GM12878 (cell line): Measurements from ENCODE around the gene CLSTN2. TPM values are rescaled to one million over a fixed set of nuclear protein-coding genes. Genes with fewer than 3 reads are reported as not detected.

ENCODE experiments used
- ATAC-seq: fragments of 200-7000 bp; cut with Tn5 transposase; 3 replicates; pipeline ENCODE4 v1.9.1; 2020; ENCODE audit warnings: mild to moderate bottlenecking, moderate library complexity
- BruUV-seq: library from RNA; stranded (reverse); fragments of 400-500 nt; replicated peaks from 2 replicates; lab custom pipeline; 2021; lab: Mats Ljungman, UMichigan
- CTCF ChIA-PET: fragments of 300-600 bp; sonication (Branson Sonifier 250); formaldehyde crosslinking; extraction: SDS; loops from one replicate; lab custom pipeline; 2021; ENCODE audit warnings: inconsistent platforms; lab: Yijun Ruan, JAX
- POLR2A ChIA-PET: fragments of 350-600 bp; formaldehyde crosslinking; extraction: SDS; loops from one replicate; lab custom pipeline; 2021; ENCODE audit warnings: inconsistent platforms; lab: Charles Lee
- RAD21 ChIA-PET: fragments of 300-600 bp; sonication (Branson Sonifier 250); formaldehyde crosslinking; loops from one replicate; lab custom pipeline; 2023; ENCODE audit warnings: antibody characterized with exemption; ENCODE audit not compliant: unreplicated experiment; lab: Charles Lee
- SMC1A ChIA-PET: fragments of 300-600 bp; sonication (Branson Sonifier 250); formaldehyde crosslinking; loops from one replicate; lab custom pipeline; 2023; ENCODE audit not compliant: unreplicated experiment, uncharacterized antibody; lab: Charles Lee
- DNase-seq: peaks from one replicate; pipeline ENCODE4 v3.0.0-alpha.2; 2011; ENCODE audit warnings: low read depth, low spot score
- FAIRE-seq: peaks from 3 replicates; lab custom pipeline; 2011; peaks lifted over from hg19 to GRCh38; lab: Jason Lieb, UNC
- H2AFZ ChIP-seq: 2 replicates; pipeline ENCODE4 v1.6.0; 2011; ENCODE audit warnings: low read depth, low read length, control low read depth; ENCODE audit not compliant: control insufficient read depth
- H3K27ac ChIP-seq: 2 replicates; pipeline ENCODE4 v1.5.1; 2011; ENCODE audit warnings: control low read depth; ENCODE audit not compliant: control insufficient read depth, insufficient read depth
- H3K27me3 ChIP-seq, 2 experiments: replicated peaks in 1 of 2; 2 replicates each; pipeline versions ENCODE4 v1.6.0 to v1.6.1; 2011; ENCODE audit warnings: low read length in 1 of 2; ENCODE audit not compliant: control insufficient read depth in 2 of 2, insufficient read depth in 2 of 2
- H3K36me3 ChIP-seq, 2 experiments: 2 replicates each; pipeline ENCODE4 v1.5.1; 2011; ENCODE audit warnings: low read length in 1 of 2; ENCODE audit not compliant: control insufficient read depth in 2 of 2, insufficient read depth in 2 of 2
- H3K4me1 ChIP-seq: 2 replicates; pipeline ENCODE4 v1.6.1; 2011; ENCODE audit warnings: mild to moderate bottlenecking, low read length, moderate library complexity, mixed read lengths; ENCODE audit not compliant: control insufficient read depth, insufficient read depth
- H3K4me2 ChIP-seq: 2 replicates; pipeline ENCODE4 v1.6.0; 2011; ENCODE audit warnings: control low read depth; ENCODE audit not compliant: control insufficient read depth, insufficient read depth
- H3K4me3 ChIP-seq: fragments of 200-600 bp; sonication (generic); 2 replicates; pipeline ENCODE4 v1.5.1; 2016
- H3K79me2 ChIP-seq: 2 replicates; pipeline ENCODE4 v1.6.0; 2011; ENCODE audit warnings: low read length; ENCODE audit not compliant: control insufficient read depth, insufficient read depth
- H3K9ac ChIP-seq: 2 replicates; pipeline ENCODE4 v1.8.0; 2011; ENCODE audit warnings: low read length, control low read depth, mixed read lengths; ENCODE audit not compliant: control insufficient read depth, insufficient read depth
- H3K9me3 ChIP-seq: replicated peaks from 3 replicates; pipeline ENCODE4 v1.5.1; 2011; ENCODE audit warnings: mild to moderate bottlenecking, low read length; ENCODE audit not compliant: control insufficient read depth, insufficient read depth
- H4K20me1 ChIP-seq: 2 replicates; pipeline ENCODE4 v1.6.0; 2011; ENCODE audit not compliant: control insufficient read depth, insufficient read depth
- MTA3 ChIP-seq: IDR thresholded peaks from 2 replicates; pipeline ENCODE4 v1.6.1; 2012; ENCODE audit warnings: low read length, inconsistent platforms, borderline replicate concordance
- STAT3 ChIP-seq: IDR thresholded peaks from 2 replicates; pipeline ENCODE4 v1.6.1; 2011; ENCODE audit warnings: low read depth, low read length, improper control_type of control experiment
- ZZZ3 ChIP-seq: IDR thresholded peaks from 2 replicates; pipeline ENCODE4 v1.6.1; 2011; ENCODE audit warnings: low read depth; ENCODE audit not compliant: control insufficient read depth, insufficient read length
- WGBS: methylation state at CpG from one replicate; pipeline ENCODE4 v1.1.6; 2016; ENCODE audit warnings: low lambda C conversion rate; ENCODE audit not compliant: insufficient replicate concordance, insufficient coverage; ENCODE audit errors: missing lambda C conversion rate; 5-methylcytosine and 5-hydroxymethylcytosine counted together
- in situ Hi-C: fragments of 300-500 bp; cut with MboI; formaldehyde crosslinking; loops from 9 replicates; pipeline ENCODE4 v1.14.3; 2018; ENCODE audit warnings: mixed read lengths
- intact Hi-C: fragments of 100-400 bp; cut with micrococcal nuclease; formaldehyde crosslinking; loops from one replicate; pipeline ENCODE4 v1.14.2; 2022; ENCODE audit not compliant: unreplicated experiment
- polyA plus RNA-seq, 11 experiments: library from polyadenylated mRNA; depleted of rRNA in 4 of 11; unstranded in 6 of 11; stranded (reverse) in 5 of 11; fragments of >200 nt; fragmentation: Nextera tagmentation in 4 of 11; fragmentation: Illumina TruSeq in 1 of 11; extraction: Ambion mirVana in 4 of 11; extraction: Trizol in 1 of 11; gene quantifications; 1 replicate in 1 of 11; 2 replicates in 10 of 11; pipeline versions ENCODE4 v1.2.1 to v1.2.3, GENCODE V29; 2011 to 2016; ENCODE audit warnings: inconsistent platforms in 2 of 11, missing spikeins in 2 of 11, low read depth in 1 of 11
- total RNA-seq, 4 experiments: library from RNA; depleted of rRNA in 3 of 4; stranded (reverse); fragments of >200 nt in 3 of 4; fragmentation: Illumina TruSeq in 1 of 4; extraction: Trizol in 1 of 4; gene quantifications; 2 replicates each; pipeline versions ENCODE4 v1.2.1 to v1.2.3, GENCODE V29; 2013 to 2021
- TF ChIP-seq, protein P1 (sequence below): fragments of 450-650 bp; IDR thresholded peaks from 2 replicates; pipeline ENCODE4 v1.6.1; 2017; ENCODE audit warnings: mild to moderate bottlenecking, moderate library complexity

The CLSTN2 gene
- total and polyA plus RNA-seq, 10 of the 15 experiments (the other 5 are each of a cell fraction or from before 2014, with no cell fraction given): under 0.01 to 0.10 (median under 0.01) TPM; not detected in 5

DNA sequence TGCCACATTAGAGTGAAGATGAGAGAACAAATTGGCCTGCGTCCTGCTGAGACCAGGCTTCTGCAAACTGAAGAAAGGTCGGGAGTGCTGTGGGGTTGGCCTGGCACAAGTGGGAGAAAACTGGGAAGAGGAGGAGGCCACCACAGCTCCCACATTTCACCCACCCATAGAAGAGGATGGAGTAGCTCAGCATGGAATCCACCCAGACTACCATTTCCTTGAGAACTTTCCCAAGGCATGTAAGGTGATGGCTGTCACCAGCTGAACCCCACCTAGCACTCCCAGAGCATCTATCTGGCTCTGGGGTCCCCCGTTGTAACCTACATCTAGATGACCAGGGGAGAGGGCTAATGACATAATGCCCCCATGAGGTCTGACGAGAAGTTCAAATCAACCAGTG, 622.5 kb downstream of the CLSTN2 start:
- ChIA-PET RAD21 (no interaction called here), CTCF (no interaction called here), POLR2A (no interaction called here), SMC1A (no interaction called here)
- Histone ChIP-seq H3K4me3 (no peak overlapping the region), H3K4me2 (no peak overlapping the region), H3K4me1 (no peaks in the 10 kb centered on the region), H4K20me1 (no peaks in the 10 kb centered on the region), H3K27me3 (no peaks in the 10 kb centered on the region; a peak in 1 of 4 replicates), H3K27ac (no peak overlapping the region), H3K9ac (no peak overlapping the region), H2AFZ (no peak overlapping the region), H3K79me2 (no peaks in the 10 kb centered on the region), H3K36me3 (no peaks in the 10 kb centered on the region), H3K9me3 (no peaks in the 10 kb centered on the region)
- no TSS peak for BruUV-seq
- intact Hi-C loops: loop anchor here (10.0 kb wide), 1 partner anchor 307 kb away; no protein-coding TSS in a partner anchor
- ATAC-seq (no peak), DNase-seq (no peak), FAIRE-seq (no peak)
- WGBS: 0% methylated on average over 4 of the region's 4 CpGs
- in situ Hi-C loops: no loop called here
- TF ChIP-seq, protein P1, sequence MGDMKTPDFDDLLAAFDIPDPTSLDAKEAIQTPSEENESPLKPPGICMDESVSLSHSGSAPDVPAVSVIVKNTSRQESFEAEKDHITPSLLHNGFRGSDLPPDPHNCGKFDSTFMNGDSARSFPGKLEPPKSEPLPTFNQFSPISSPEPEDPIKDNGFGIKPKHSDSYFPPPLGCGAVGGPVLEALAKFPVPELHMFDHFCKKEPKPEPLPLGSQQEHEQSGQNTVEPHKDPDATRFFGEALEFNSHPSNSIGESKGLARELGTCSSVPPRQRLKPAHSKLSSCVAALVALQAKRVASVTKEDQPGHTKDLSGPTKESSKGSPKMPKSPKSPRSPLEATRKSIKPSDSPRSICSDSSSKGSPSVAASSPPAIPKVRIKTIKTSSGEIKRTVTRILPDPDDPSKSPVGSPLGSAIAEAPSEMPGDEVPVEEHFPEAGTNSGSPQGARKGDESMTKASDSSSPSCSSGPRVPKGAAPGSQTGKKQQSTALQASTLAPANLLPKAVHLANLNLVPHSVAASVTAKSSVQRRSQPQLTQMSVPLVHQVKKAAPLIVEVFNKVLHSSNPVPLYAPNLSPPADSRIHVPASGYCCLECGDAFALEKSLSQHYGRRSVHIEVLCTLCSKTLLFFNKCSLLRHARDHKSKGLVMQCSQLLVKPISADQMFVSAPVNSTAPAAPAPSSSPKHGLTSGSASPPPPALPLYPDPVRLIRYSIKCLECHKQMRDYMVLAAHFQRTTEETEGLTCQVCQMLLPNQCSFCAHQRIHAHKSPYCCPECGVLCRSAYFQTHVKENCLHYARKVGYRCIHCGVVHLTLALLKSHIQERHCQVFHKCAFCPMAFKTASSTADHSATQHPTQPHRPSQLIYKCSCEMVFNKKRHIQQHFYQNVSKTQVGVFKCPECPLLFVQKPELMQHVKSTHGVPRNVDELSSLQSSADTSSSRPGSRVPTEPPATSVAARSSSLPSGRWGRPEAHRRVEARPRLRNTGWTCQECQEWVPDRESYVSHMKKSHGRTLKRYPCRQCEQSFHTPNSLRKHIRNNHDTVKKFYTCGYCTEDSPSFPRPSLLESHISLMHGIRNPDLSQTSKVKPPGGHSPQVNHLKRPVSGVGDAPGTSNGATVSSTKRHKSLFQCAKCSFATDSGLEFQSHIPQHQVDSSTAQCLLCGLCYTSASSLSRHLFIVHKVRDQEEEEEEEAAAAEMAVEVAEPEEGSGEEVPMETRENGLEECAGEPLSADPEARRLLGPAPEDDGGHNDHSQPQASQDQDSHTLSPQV: no peak
- TF ChIP-seq MTA3 (no peak), ZZZ3 (no peak), STAT3 (no peak)
